Mesothelial cell of epicardium (in vitro differentiated cells): ENCODE measurements around the gene SMOC2. TPM values are rescaled to one million over a fixed set of nuclear protein-coding genes. Genes with fewer than 3 reads are reported as not detected.
"Not testable (repeated sequence)": the region's sequence is repeated elsewhere in the genome, so short reads cannot be mapped to it uniquely, and the experiment has no call there.

ENCODE experiments used
- DNase-seq, 2 experiments: peaks; one replicate each; pipeline ENCODE4 v3.0.0; 2021; ENCODE audit warnings: low spot score in 2 of 2; ENCODE audit not compliant: unreplicated experiment in 2 of 2
- H3K27ac Mint-ChIP-seq: 2 replicates; pipeline ENCODE4 v1.8.0; 2021; ENCODE audit warnings: mixed read lengths
- H3K27me3 Mint-ChIP-seq: 2 replicates; pipeline ENCODE4 v1.8.0; 2021; ENCODE audit warnings: low read depth, mixed read lengths
- H3K36me3 Mint-ChIP-seq: 2 replicates; pipeline ENCODE4 v1.8.0; 2021; ENCODE audit warnings: mixed read lengths
- H3K4me1 Mint-ChIP-seq: 2 replicates; pipeline ENCODE4 v1.8.0; 2021; ENCODE audit warnings: mixed read lengths
- H3K4me3 Mint-ChIP-seq: 2 replicates; pipeline ENCODE4 v1.8.0; 2021; ENCODE audit warnings: mild to moderate bottlenecking, moderate library complexity, mixed read lengths
- H3K9me3 Mint-ChIP-seq: 2 replicates; pipeline ENCODE4 v1.8.0; 2021; ENCODE audit warnings: mixed read lengths
- total RNA-seq: library from RNA; stranded (reverse); gene quantifications from 3 replicates; pipeline ENCODE4 v1.2.1, GENCODE V29; 2021
- TF ChIP-seq, protein P1 (sequence below): fragments of 200-600 bp; sonication (generic); IDR thresholded peaks from one replicate; pipeline ENCODE4 v1.5.0; 2021; ENCODE audit warnings: antibody characterized with exemption; ENCODE audit not compliant: unreplicated experiment

Gene SMOC2
- total RNA-seq, 1 donor from 2014 or later, result 4.4 TPM

- DNase-seq, result no peak
- TF ChIP-seq, protein P1, sequence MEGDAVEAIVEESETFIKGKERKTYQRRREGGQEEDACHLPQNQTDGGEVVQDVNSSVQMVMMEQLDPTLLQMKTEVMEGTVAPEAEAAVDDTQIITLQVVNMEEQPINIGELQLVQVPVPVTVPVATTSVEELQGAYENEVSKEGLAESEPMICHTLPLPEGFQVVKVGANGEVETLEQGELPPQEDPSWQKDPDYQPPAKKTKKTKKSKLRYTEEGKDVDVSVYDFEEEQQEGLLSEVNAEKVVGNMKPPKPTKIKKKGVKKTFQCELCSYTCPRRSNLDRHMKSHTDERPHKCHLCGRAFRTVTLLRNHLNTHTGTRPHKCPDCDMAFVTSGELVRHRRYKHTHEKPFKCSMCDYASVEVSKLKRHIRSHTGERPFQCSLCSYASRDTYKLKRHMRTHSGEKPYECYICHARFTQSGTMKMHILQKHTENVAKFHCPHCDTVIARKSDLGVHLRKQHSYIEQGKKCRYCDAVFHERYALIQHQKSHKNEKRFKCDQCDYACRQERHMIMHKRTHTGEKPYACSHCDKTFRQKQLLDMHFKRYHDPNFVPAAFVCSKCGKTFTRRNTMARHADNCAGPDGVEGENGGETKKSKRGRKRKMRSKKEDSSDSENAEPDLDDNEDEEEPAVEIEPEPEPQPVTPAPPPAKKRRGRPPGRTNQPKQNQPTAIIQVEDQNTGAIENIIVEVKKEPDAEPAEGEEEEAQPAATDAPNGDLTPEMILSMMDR, result no peak
- no peaks in the 10 kb centered on the region for H3K4me1 Mint-ChIP-seq
- H3K27ac Mint-ChIP-seq, result no peak overlapping the region
- H3K27me3 Mint-ChIP-seq, result no peaks in the 10 kb centered on the region
- no peaks in the 10 kb centered on the region for H3K36me3 Mint-ChIP-seq
- peaks cover 3% of the 10 kb centered on the region for H3K9me3 Mint-ChIP-seq
- H3K4me3 Mint-ChIP-seq, result no peak overlapping the region
These were observed 257.9 kb downstream of the SMOC2 start for GRCh38 chr6:168698923-168699322.

DNA sequence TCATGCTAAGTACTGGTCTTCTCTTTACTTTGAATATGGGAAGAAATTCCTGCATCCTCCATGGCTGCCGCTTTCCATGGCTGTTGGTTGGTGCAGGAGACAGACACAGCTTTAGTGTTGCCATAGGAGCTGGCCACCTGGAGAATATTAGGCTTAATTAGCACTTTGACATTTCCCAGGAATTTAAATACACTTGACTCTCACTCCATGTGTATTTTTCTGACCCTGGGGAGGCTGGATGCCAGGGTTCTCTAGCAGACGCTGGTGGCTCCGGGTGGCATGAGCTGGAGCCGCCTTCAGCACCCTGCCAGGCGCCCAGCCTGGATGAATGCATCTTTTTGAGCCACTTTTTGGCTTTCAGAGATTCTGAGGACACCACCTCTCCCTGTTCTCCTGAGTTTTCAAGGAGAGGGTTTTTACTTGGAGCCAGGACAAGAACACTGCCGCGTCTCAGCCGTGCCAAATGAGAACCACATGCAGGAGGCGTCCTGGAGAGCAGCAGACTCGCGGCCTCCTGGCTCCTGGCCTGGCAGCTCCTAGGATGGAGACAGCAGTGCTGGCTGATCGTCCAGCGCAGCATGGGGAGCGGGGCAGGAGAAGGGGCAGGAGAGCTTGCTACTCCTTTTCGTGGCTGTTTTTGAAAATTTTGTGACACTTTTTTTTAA, 258.8 kb downstream of the SMOC2 start:
- DNase-seq, result no peak
- H3K27me3 Mint-ChIP-seq, result no peaks in the 10 kb centered on the region
- TF ChIP-seq, protein P1, result no peak
- no peak overlapping the region for H3K27ac Mint-ChIP-seq
- H3K36me3 Mint-ChIP-seq, result no peaks in the 10 kb centered on the region
- H3K4me1 Mint-ChIP-seq, result no peaks in the 10 kb centered on the region
- no peak overlapping the region for H3K4me3 Mint-ChIP-seq
- H3K9me3 Mint-ChIP-seq, result peaks cover 3% of the 10 kb centered on the region

DNA sequence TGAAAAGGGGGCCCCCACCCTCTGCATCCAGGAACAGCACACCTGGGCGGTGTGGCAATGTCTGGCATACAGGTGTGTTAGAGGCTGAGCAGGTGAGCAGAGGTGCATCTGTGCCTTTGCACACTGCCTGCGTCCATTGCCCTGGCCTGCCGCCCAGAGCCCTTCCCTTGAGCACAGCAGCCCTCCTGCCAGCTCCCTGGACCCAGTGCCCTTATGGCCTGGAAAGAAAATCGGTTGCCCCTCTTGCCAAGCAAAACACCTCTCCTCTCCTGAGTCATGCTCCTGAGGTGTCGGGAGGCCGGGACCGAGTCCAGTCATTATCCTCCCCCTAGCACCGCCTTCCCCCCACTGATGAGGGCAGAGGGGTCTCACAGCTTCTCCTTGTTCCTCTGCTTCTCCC, 259.9 kb downstream of the SMOC2 start:
- Mint-ChIP-seq H3K27ac (no peak overlapping the region), H3K36me3 (no peaks in the 10 kb centered on the region), H3K27me3 (no peaks in the 10 kb centered on the region), H3K9me3 (peaks cover 3% of the 10 kb centered on the region), H3K4me1 (no peaks in the 10 kb centered on the region), H3K4me3 (no peak overlapping the region)
- DNase-seq, result no peak
- TF ChIP-seq, protein P1, result no peak

DNA sequence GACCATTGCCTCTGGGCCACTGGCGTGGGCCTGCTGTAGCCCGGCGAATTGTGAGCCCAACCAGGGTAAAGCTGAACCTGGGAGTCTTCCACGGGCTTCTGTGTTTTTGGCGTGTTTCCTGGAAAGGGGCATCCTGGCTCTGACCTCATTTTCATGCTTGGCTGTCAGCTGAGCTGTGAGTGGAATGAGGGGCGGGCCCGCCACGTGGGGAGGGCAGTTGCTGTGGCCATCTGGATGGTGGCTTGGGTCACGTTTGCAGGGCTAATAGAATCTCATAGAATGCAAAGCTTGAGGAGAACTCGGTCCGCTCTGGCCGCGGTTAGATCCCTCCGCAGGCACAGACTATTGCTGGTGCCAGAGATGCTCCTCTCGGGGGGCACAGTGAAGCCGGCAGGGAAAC, 263.0 kb downstream of the SMOC2 start:
- no peaks in the 10 kb centered on the region for H3K36me3 Mint-ChIP-seq
- no peak overlapping the region for H3K27ac Mint-ChIP-seq
- peaks cover 11% of the 10 kb centered on the region for H3K4me1 Mint-ChIP-seq
- DNase-seq, result no peak
- no peaks in the 10 kb centered on the region for H3K9me3 Mint-ChIP-seq
- TF ChIP-seq, protein P1, result no peak
- no peak overlapping the region for H3K4me3 Mint-ChIP-seq
- H3K27me3 Mint-ChIP-seq, result peaks cover 4% of the 10 kb centered on the region

GRCh38 chr6:168704678-168705077, 263.7 kb downstream of the SMOC2 start:
- Mint-ChIP-seq H3K27ac (no peak overlapping the region), H3K4me3 (no peak overlapping the region), H3K4me1 (peaks cover 15% of the 10 kb centered on the region), H3K9me3 (no peaks in the 10 kb centered on the region), H3K27me3 (peaks cover 4% of the 10 kb centered on the region), H3K36me3 (no peaks in the 10 kb centered on the region)
- TF ChIP-seq, protein P1, result no peak
- no peak for DNase-seq

- not testable (repeated sequence) for H3K27ac Mint-ChIP-seq, DNase-seq, H3K4me3 Mint-ChIP-seq, H3K36me3 Mint-ChIP-seq, H3K27me3 Mint-ChIP-seq, H3K9me3 Mint-ChIP-seq
- peaks cover 15% of the 10 kb centered on the region for H3K4me1 Mint-ChIP-seq
These were observed 264.3 kb downstream of the SMOC2 start for GRCh38 chr6:168705271-168705670.
